Rectal smooth muscle tissue (tissue), 1 donor: ENCODE measurements around the gene GXYLT2.

Source experiments
- H3K27ac ChIP-seq: one replicate; pipeline ENCODE4 v1.7.0; 2013; ENCODE audit warnings: low read depth, low read length, inconsistent platforms
- H3K27me3 ChIP-seq: one replicate; pipeline ENCODE4 v1.7.0; 2013; ENCODE audit warnings: low read length; ENCODE audit not compliant: control insufficient read depth, insufficient read depth
- H3K36me3 ChIP-seq: one replicate; pipeline ENCODE4 v1.7.0; 2013; ENCODE audit warnings: low read length; ENCODE audit not compliant: control insufficient read depth, insufficient read depth
- H3K4me1 ChIP-seq: one replicate; pipeline ENCODE4 v1.7.0; 2013; ENCODE audit warnings: low read length; ENCODE audit not compliant: control insufficient read depth, insufficient read depth
- H3K4me3 ChIP-seq: one replicate; pipeline ENCODE4 v1.7.0; 2013; ENCODE audit warnings: low read length
- H3K9ac ChIP-seq: one replicate; pipeline ENCODE4 v1.7.0; 2013; ENCODE audit warnings: low read length

Gene GXYLT2

DNA sequence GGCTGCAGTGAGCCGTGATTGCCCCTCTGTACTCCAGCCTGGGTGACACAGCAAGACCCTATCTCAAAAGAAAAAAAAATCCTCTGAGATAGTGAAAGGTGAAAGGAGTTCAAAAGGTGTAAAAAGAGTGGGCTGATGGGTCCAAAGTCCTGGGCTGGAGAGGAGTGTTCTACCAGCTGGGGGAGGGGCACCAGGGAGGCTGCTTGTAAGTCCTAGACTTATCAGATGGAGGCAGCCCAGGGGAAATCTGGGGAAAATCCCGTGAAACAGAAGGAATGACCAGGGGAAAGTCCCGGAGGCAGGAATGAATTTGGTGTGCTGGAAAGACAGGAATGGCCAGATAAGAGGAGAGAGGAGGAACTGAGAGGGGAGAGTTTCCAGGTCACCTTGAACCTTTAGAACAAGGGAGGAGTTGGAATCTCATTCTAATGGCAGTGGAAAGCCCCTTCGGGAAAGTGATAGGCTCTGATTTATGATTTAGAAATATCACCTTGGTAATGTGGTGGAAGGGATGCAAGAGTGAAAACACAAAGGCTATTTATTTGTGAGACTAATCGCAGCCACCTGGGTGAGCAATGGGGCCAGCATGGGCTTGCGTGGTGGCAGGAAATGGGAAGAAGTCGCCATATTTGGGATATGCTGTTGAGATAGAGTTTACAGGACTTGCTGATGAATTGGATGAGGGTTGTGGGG is 85.3 kb downstream of the GXYLT2 start:
- Histone ChIP-seq H3K4me3 (no peak overlapping the region), H3K4me1 (no peaks in the 10 kb centered on the region), H3K9ac (no peak overlapping the region), H3K27ac (no peak overlapping the region), H3K36me3 (no peaks in the 10 kb centered on the region), H3K27me3 (no peaks in the 10 kb centered on the region)

DNA sequence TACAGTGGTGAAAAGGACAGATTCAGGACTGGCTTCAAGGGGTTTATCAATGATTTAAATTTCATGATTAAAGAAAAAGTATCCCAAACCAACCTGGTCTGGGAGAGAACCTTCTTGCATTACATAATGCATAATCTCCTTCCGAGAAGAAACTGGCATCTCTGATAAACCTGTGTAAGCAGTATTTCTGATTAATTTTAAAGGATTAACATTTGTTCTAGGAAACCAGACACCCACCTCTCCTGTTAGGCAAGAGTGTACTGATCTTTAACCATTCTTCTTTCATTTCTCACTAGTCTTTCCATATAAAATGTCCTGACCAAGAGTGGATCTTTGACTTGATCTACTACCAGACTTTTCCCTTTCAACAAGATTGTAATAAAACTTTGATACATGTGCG is 85.9 kb downstream of the GXYLT2 start:
- no peak overlapping the region for H3K4me3 ChIP-seq
- H3K27me3 ChIP-seq: no peaks in the 10 kb centered on the region
- no peaks in the 10 kb centered on the region for H3K36me3 ChIP-seq
- H3K4me1 ChIP-seq: no peaks in the 10 kb centered on the region
- no peak overlapping the region for H3K27ac ChIP-seq
- no peak overlapping the region for H3K9ac ChIP-seq

DNA sequence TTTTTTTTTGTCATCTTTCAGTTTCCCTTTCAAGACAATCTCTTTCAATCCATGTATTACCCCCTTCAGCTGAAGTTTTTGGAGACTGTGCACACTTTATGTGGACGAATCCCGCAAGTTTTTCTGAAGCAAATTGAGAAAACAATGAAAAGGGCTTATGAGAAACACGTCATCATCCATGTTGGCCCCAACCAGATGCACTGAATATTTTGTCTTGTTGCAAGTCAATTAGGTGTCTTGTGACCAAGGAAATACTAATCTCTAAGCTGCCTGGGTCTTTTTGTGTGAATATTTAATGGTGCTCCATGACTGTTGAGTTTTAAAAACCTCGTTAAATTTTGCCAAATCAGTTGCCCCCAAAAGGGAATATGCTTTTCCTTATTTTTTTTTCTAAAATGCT is 87.1 kb downstream of the GXYLT2 start:
- Histone ChIP-seq H3K27me3 (no peaks in the 10 kb centered on the region), H3K27ac (no peak overlapping the region), H3K9ac (no peak overlapping the region), H3K4me3 (no peak overlapping the region), H3K36me3 (no peaks in the 10 kb centered on the region), H3K4me1 (no peaks in the 10 kb centered on the region)

DNA sequence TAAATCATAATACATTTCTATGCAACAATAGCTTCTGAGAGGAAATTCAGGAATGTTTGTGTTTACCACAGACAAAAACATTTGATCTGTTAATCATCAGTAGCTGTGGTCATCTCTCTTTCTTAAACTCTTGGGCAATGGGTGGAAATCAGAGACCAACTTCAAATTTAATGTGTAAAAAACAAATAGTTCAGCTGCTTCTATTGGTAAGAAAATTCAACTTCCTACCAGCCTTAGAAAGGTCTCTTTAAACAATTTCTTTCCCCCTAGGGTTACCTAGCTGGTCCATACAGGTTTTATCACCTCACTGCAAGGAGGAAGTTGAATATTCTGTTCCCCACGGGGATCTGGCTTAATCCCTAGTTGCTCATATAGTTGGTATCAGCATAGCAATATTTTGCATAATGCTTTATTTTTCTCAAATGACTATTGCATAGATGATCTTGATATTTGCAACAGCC is 88.5 kb downstream of the GXYLT2 start:
- Histone ChIP-seq H3K27me3 (no peaks in the 10 kb centered on the region), H3K27ac (no peak overlapping the region), H3K4me3 (no peak overlapping the region), H3K36me3 (no peaks in the 10 kb centered on the region), H3K4me1 (no peaks in the 10 kb centered on the region), H3K9ac (no peak overlapping the region)

DNA sequence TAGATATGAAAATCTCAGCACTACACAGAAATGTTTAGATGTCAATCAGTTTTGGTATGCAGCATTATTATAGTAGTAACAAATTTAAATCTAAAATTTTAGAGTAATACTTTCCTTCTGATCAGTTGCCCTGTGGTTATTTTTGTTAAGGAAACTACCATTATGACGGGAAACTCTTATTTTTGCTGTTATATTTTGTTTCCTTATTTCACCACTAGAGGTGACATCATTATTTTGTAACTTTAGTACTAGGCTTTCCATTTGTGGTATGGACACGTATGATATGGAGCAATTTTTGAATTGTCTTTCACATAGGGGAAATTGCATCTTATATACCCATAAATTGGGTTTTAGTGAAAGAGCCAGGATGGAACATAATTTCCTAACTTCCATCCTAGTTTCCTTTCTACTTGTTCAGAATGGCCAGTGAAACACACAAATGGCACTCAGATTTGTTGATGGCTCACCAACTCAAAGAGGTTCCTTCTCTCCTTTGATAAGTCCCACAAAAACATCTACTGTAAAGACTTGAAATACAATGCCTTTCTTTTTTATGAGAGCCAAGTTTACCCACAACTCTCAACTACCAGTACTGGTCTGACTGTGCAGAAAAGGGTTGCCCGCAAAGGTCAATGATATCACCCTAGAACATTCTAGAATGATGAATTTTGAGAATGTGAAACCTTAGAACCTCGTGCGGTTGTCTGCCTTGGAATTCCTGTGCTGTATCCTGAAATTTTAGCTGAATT is 89.4 kb downstream of the GXYLT2 start:
- no peaks in the 10 kb centered on the region for H3K36me3 ChIP-seq
- H3K4me1 ChIP-seq: no peaks in the 10 kb centered on the region
- no peaks in the 10 kb centered on the region for H3K27me3 ChIP-seq
- H3K4me3 ChIP-seq: no peak overlapping the region
- H3K9ac ChIP-seq: no peak overlapping the region
- H3K27ac ChIP-seq: no peak overlapping the region

DNA sequence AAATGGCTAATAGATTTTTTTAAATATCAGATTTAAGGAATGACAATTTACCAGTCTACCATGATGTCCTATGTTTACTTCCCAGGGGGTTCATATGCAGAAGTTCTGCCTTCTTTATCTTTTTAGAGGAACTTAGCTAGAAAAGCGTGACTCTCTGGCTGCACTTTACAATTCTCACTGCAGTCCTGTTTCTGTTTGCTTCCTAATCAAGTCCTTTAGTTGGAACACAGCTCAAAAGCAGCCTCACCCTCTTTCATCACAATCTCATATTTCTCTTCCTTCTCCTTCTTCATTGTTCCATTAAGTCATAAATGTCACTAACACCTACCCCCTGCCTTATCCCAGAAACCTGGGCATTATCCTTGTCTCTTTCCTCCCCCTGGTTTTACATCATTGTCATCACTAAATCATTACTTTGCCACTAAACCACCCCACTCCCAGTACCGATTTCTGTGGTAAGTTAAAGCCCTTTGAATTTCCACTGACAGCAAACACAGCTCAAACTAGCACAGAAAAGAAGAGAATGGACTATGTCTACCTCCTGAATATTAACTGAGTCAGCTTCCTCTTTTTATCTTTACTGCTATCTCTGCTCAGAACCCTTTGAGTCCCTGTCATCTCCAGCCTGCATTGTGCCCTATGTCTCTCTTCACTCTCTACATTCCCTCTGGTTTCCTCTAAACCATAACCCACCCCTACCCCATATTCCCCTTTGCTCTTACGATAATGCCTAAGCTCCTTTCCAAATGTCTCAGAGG is 94.9 kb downstream of the GXYLT2 start:
- no peaks in the 10 kb centered on the region for H3K4me1 ChIP-seq
- H3K27me3 ChIP-seq: no peaks in the 10 kb centered on the region
- H3K9ac ChIP-seq: no peak overlapping the region
- no peak overlapping the region for H3K4me3 ChIP-seq
- H3K36me3 ChIP-seq: no peaks in the 10 kb centered on the region
- no peak overlapping the region for H3K27ac ChIP-seq

DNA sequence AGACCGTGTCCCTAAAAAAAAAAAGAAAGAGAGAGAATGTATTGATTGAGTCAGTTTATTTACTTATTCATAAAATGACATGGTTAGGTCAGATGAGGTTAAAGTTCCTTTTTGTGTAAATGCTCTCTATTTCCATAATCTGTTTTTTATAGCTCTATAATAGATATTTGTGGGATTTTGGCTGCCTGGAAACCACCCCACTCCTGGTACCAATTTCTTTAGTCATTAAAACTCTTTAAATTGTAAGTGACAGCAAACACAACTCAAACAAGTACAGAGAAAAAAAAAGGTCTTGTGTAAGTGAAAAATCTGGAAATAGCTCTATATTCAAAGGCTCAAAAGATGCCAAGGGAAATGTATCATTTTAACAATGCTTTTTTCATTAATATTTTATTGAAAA is 97.7 kb downstream of the GXYLT2 start:
- Histone ChIP-seq H3K27me3 (no peaks in the 10 kb centered on the region), H3K9ac (no peak overlapping the region), H3K4me1 (no peaks in the 10 kb centered on the region), H3K36me3 (no peaks in the 10 kb centered on the region), H3K4me3 (no peak overlapping the region), H3K27ac (no peak overlapping the region)

DNA sequence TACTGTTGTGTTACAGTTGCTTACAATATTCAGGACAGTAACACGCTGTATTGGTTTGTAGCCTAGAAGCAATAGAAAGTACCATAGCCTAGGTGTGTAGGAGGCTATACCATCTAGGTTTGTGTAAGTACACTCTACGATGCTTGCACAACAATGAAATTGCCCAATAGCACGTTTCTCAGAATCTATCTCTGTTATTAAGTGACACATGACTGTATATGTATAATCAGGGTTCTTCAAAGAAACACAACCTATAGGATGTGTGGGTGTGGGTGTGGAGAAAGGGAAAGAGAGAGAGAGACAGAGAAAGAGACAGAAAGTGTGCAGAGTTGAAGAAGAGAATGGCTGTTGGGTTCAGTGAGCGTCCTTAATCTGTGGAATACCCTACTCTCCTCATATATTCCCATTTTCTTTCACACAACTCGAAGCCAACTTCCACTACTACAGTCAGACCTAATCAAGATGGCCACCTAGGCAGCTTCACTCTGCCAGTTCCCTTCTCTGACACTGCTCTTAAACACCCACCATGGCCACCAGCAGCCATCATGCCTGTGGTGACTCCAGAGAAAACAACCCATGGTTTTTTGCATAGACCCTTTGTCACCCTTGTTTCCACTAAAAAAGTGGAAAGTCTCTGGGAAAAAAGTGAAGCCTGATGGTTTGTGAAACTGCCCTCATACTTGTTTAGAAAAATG is 103.0 kb downstream of the GXYLT2 start:
- Histone ChIP-seq H3K4me3 (no peak overlapping the region), H3K27ac (no peak overlapping the region), H3K9ac (no peak overlapping the region), H3K4me1 (no peaks in the 10 kb centered on the region), H3K36me3 (no peaks in the 10 kb centered on the region), H3K27me3 (no peaks in the 10 kb centered on the region)

DNA sequence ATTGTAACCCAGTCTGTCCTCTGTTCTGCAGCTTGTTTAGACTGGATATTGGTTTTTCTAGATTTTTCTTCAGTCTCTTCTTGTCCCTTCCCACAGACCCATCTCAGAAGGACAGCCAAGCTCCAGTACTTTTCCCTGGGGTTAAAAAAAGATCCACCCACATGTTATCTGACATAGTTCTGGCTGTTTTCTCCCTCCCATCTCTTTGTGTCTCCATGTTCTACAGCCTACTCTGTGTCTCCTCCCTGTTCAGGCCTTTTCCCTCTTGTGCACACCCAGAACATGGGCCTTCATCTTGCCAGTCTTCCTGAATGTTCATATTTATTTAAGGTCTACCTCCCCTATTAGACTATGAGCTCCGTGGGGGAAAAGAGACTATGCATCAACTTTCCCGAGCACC is 103.7 kb downstream of the GXYLT2 start:
- no peaks in the 10 kb centered on the region for H3K27me3 ChIP-seq
- H3K4me1 ChIP-seq: peaks cover 2% of the 10 kb centered on the region
- H3K4me3 ChIP-seq: no peak overlapping the region
- H3K9ac ChIP-seq: no peak overlapping the region
- H3K36me3 ChIP-seq: no peaks in the 10 kb centered on the region
- no peak overlapping the region for H3K27ac ChIP-seq

DNA sequence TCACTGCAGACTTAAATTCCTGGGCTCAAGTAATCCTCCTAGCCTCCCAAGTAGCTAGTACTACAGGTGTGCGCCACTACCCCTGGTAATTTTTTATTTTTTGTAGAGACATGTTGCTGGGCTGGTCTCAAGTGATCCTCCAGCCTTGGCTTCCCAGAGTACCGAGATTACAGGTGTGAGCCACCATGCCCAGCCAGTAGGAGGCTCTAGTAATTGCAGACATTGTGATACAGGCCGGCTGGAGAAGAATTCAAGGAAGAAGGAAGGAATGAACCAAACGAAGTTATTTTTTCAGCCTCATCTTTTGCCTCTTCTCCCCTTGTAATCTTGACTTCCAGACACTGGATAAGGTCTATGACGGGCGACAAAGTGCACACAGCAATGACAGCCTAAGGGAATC is 105.5 kb downstream of the GXYLT2 start:
- peaks cover 4% of the 10 kb centered on the region for H3K4me1 ChIP-seq
- no peak overlapping the region for H3K4me3 ChIP-seq
- H3K27ac ChIP-seq: no peak overlapping the region
- H3K36me3 ChIP-seq: no peaks in the 10 kb centered on the region
- H3K9ac ChIP-seq: no peak overlapping the region
- no peaks in the 10 kb centered on the region for H3K27me3 ChIP-seq

DNA sequence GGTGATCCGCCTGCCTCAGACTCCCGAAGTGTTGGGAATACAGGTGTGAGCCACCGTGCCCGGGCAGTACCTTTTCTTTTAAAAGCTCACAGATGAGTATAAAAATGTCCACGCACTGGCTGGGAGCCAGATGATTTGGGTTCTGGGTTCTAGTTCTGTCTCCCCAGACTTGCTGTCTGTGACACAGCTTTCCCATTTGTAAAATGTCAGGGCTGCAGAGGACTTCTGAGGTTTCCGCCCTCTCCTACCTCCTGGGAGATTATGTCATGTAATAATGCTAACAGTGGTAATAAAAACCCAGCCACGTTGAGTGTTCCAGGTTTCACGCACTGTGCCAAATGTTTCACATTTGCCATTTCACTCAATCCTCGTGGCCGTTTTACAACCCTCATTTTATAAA is 107.5 kb downstream of the GXYLT2 start:
- Histone ChIP-seq H3K27ac (no peak overlapping the region), H3K27me3 (no peaks in the 10 kb centered on the region), H3K9ac (no peak overlapping the region)

DNA sequence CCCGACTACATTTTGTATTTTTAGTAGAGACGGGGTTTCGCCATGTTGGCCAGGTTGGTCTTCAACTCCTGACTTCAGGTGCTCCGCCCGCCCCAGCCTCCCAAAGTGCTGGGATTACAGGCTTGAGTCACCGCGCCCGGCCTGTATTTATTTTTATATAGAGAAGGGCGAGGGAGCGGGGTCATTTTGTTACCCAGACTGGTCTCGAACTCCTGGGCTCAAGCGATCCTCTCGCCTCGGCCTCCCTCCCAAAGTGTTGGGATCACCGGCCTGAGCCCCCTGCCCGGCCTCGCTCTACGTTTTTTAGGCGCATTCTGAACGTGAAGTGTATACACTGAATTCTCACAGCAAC is 108.3 kb downstream of the GXYLT2 start:
- Histone ChIP-seq H3K4me1 (peaks cover 12% of the 10 kb centered on the region), H3K27me3 (no peaks in the 10 kb centered on the region), H3K27ac (peak overlapping the region; percentile 96), H3K4me3 (peak overlapping the region; percentile 87), H3K36me3 (no peaks in the 10 kb centered on the region), H3K9ac (peak overlapping the region; percentile 89)

More for the DNA sequence above, 107.5 kb downstream of the GXYLT2 start:
- Histone ChIP-seq H3K4me3 (no peak overlapping the region), H3K4me1 (peaks cover 12% of the 10 kb centered on the region), H3K36me3 (no peaks in the 10 kb centered on the region)
